ENCODE data around the gene ALPL. TPM values are rescaled to one million over a fixed set of nuclear protein-coding genes. Genes with fewer than 3 reads are reported as not detected.

Gene ALPL
- total and polyA plus RNA-seq, 10 of the 15 experiments (the other 5 are each of a cell fraction or from before 2014, with no cell fraction given), result 0.07 to 0.59 (median 0.31) TPM; not detected in 2

DNA sequence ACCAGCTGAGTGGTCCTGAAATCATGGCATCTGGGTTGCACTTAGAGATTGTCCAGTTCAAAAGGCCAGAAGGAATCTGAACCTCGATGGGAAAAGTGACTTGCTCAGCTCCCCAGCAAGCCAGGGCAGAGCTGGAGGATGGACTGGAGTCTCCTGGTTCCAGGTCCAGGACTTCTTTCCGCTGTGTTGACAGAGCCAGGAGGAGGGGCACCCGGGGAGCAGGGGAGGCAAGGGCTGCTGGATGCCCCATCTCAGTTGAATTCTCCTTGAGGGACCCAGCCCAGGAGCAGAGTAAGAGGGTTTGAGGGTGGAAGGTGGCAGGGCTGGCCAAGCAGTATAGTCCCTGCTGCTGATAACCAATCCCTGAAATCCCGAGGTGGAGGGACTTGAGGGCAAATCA is 2.4 kb upstream of the ALPL start:
- intact Hi-C loops (cut with micrococcal nuclease; ENCODE audit: unreplicated experiment), result no loop called here
- ChIA-PET CTCF (interaction anchor here (0.7 to 14.7 kb wide), 4 partner anchors 10 to 634 kb away, joined by 4 to 327 read pairs (median 4); no protein-coding TSS in a partner anchor), SMC1A (ENCODE audit: uncharacterized antibody, unreplicated experiment) (interaction anchor here (0.5 to 18.6 kb wide), 4 partner anchors 23 to 154 kb away, joined by 3 to 326 read pairs (median 3); no protein-coding TSS in a partner anchor)

More for the DNA sequence above, 2.4 kb upstream of the ALPL start:
- no TSS peak for BruUV-seq (replicated peaks)
- ATAC-seq (no peak), FAIRE-seq (no peak), DNase-seq (ENCODE audit: low read depth, low spot score) (no peak)
- Histone ChIP-seq H3K4me3 (no peak overlapping the region), H3K9ac (ENCODE audit: control insufficient read depth, insufficient read depth, low read length) (no peak overlapping the region), H3K27ac (ENCODE audit: control insufficient read depth, insufficient read depth) (no peak overlapping the region), H3K79me2 (ENCODE audit: control insufficient read depth, insufficient read depth, low read length) (no peaks in the 10 kb centered on the region), H3K36me3 (ENCODE audit: control insufficient read depth in 2 of 2, insufficient read depth in 2 of 2, low read length in 1 of 2) (no peaks in the 10 kb centered on the region), H3K4me2 (ENCODE audit: control insufficient read depth, insufficient read depth) (no peak overlapping the region), H3K9me3 (replicated peaks; ENCODE audit: control insufficient read depth, insufficient read depth, low read length) (no peaks in the 10 kb centered on the region), H4K20me1 (ENCODE audit: control insufficient read depth, insufficient read depth) (no peaks in the 10 kb centered on the region), H3K27me3 (replicated peaks in 1 of 2; ENCODE audit: control insufficient read depth in 2 of 2, insufficient read depth in 2 of 2, low read length in 1 of 2) (peaks cover 2 to 16% of the 10 kb centered on the region in 2 experiments), H3K4me1 (ENCODE audit: control insufficient read depth, insufficient read depth, low read length) (no peaks in the 10 kb centered on the region), H2AFZ (ENCODE audit: control insufficient read depth, low read depth, low read length) (no peak overlapping the region)
- RAD21 ChIA-PET (ENCODE audit: unreplicated experiment), result interaction anchor here (9.8 kb wide), 1 partner anchor 28 kb away, joined by 109 read pairs; no protein-coding TSS in a partner anchor
- POLR2A ChIA-PET, result no interaction called here
- TF ChIP-seq MYB (IDR thresholded peaks at IDR 0.05; ENCODE audit: borderline replicate concordance, low read depth, low read length), result no peak
- no peak for TF ChIP-seq ETV6 (conservative IDR thresholded peaks at IDR 0.05 in 1 of 2, IDR thresholded peaks at IDR 0.05 in 1 of 2; ENCODE audit: borderline replicate concordance in 1 of 2, low read depth in 1 of 2)
- no peak for TF ChIP-seq BHLHE40 (IDR thresholded peaks at IDR 0.05; ENCODE audit: borderline replicate concordance in 1 of 2, low read depth in 2 of 2, low read length in 1 of 2)
- TF ChIP-seq, protein P1, sequence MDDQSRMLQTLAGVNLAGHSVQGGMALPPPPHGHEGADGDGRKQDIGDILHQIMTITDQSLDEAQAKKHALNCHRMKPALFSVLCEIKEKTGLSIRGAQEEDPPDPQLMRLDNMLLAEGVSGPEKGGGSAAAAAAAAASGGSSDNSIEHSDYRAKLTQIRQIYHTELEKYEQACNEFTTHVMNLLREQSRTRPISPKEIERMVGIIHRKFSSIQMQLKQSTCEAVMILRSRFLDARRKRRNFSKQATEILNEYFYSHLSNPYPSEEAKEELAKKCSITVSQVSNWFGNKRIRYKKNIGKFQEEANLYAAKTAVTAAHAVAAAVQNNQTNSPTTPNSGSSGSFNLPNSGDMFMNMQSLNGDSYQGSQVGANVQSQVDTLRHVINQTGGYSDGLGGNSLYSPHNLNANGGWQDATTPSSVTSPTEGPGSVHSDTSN (IDR thresholded peaks at IDR 0.05; ENCODE audit: insufficient replicate concordance, low read depth, low read length), result no peak
- no peak for TF ChIP-seq SREBF2 (IDR thresholded peaks at IDR 0.05; ENCODE audit: low read length)
- TF ChIP-seq RFX5 (IDR thresholded peaks at IDR 0.05; ENCODE audit: low read depth, low read length), result no peak
- in situ Hi-C loops (cut with MboI), result no loop called here
- WGBS (ENCODE audit: insufficient coverage, insufficient replicate concordance, low lambda C conversion rate, missing lambda C conversion rate), result 6% methylated on average over 4 of the region's 4 CpGs

Measured in GM12878 (cell line).